GM21367 (cell line): ENCODE measurements around the gene CTSL.

ENCODE experiments used
- ATAC-seq: cut with Tn5 transposase; IDR thresholded peaks from one replicate; pipeline ENCODE4 v1.9.1; 2021; ENCODE audit not compliant: unreplicated experiment

Gene CTSL

GRCh38 chr9:87725900-87726709, at the start of gene CTSL:
Gene CTSL, plus strand, starts transcription at chr9:87726119. Its CDS starts 1,485 bp downstream, at chr9:87727604.
- ATAC-seq = no peak

GRCh38 chr9:87676976-87677775, 48.7 kb upstream of the CTSL start:
- ATAC-seq = no peak

DNA sequence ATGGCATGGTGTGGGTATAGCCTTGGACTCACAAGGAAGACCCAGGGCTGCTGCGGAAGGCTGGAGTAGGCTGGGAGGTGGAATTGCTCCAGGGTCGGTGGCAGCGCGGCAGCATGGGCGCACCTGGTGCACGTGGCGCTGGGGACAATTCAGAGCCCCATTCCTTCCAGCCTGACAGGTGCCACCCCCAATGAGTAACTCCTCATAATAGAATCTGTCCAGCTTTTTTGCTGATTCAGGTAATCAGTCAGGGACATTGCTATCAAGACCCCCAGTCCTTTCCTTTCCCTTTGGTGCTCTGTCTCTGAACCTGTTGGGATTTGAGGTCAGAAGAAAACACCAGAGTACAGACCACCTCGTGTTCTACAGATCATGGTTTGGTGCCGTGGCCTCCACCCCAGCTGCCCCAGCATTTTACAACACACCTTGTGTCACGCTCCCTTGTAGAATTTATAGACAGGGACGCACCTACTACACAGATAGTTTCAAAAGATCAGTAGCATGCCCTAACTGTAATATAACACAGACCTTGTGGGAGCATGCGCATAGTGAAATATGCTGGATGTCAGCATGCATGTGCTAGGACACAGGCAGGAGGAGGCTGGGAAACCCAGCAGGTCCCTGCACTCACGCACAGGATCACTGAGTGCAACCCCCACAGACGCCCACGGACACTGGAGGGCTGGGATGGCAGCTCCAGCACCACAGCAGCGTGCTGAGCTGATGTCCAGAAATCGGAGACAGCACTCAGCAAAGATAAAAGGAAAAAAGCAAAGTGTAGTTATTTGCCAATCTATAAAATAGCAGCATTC, 47.9 kb upstream of the CTSL start:
- ATAC-seq = no peak

- no peak for ATAC-seq
Observed at GRCh38 chr9:87678650-87679355, 47.1 kb upstream of the CTSL start.

GRCh38 chr9:87681271-87682061, 44.5 kb upstream of the CTSL start:
- ATAC-seq = no peak

DNA sequence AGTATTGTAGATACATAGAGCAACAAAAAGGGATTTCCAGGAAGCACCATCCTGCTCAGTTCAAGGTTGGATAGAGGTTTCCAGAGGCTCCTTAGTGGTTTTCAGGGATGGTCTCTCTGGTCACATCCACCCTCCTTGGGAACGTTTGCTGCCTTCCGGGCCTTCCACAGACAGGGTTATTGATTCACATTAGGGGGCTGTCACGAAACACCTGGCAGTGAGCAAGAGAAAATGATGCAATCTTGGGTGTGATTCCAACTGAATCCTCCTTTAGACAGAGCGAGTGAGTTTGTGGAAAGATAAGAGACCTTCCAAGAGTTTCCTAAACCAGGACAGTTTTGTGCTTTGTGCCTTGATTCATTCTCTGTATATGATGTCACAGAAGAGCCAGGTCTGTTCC, 43.8 kb upstream of the CTSL start:
- ATAC-seq = no peak

DNA sequence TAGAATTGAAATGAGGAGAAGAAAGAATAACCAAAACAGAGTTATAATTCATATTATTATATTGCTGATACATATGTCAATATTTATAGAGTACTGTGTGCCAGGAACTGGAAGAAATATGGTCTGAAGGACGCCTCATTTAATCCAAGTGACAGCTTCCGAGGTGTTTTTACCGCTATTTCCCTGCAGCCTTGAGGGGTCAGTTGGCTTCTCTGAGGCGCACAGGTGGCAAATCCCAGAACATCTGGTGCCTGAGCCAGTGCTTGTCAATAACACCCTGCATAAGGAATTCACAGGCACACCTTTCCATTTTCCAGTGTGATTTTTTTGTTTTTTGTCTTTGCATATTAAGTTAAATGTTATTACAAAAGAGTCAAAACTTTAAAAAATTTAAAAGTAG, 43.3 kb upstream of the CTSL start:
- no peak for ATAC-seq

- no peak for ATAC-seq
Observed at GRCh38 chr9:87683751-87684626, 41.9 kb upstream of the CTSL start.

DNA sequence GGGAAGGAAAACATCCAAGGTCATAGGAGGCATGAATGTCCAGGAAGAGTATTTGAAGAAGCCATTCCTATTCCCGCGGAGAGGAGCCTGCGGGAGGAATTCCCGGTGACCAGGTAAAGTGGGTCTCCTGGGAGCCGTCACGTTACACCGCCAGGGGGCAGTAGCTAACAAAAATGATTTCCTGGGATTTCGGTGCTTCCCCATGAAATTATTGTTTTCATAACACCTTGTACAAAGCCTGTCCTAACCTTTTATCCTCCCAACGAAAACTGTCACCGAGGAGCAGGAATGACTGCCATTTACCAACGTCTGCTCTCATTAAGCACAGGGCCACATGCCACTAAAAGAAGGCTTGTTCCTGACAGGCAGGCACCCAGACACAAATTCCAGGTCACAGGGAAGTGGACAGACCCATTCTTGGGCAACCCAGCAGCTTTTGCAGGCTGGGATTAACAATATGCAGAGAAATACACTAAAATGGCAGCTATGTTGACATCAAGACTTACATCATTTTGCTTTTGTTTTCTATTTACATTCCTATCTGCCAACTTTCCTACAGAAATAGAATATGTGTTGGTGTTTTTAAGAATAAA, 41.2 kb upstream of the CTSL start:
- ATAC-seq = no peak

GRCh38 chr9:87685441-87685840, 40.5 kb upstream of the CTSL start:
- no peak for ATAC-seq

- ATAC-seq = no peak
Observed at GRCh38 chr9:87685871-87686519, 39.9 kb upstream of the CTSL start.

- ATAC-seq = no peak
Observed at GRCh38 chr9:87686520-87687090, 39.3 kb upstream of the CTSL start.

GRCh38 chr9:87687207-87687606, 38.7 kb upstream of the CTSL start:
- ATAC-seq = no peak

DNA sequence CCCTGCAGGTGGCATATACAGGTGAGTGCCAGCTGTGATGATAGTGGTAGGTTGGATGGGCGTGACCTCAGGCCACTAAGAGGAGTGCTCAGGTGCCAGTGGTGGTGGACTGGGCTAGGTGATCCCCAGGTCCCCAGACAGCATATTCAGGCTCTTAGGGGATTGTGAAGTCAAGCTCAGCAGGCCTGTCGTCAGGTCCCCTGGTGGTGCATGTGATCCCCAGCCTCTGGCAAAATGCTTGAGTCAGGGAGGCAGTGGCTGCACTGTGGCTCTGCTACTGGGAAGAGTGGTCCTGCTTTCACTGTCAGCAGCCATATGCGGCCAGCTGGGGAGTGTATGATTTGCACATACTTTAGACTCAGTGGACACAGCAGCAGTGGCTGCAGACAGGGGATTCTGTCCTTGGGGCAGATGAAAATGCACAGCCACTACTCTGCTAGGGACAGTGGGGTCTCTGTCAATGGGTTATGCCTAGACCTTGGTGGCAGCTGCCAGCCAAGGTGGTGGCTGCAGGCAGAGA, 31.6 kb upstream of the CTSL start:
- no peak for ATAC-seq

DNA sequence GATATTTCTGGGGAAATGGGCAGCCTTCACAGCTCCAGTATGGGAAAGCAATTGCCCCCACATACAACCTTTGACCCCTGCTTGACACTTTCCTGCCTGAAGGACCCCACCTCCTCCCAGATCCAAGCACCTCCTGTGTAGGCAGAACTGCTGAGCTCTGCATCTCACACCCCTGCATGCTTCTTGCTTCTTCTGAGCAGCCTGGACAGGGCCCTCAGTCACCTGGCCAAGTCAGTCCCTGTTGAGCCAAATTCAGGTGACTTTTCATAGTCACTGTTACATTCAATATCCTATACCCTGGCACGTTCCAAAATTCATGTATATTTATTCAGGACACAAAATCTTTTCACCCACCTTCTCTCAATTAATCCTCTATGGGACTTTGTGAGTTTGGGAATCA, 30.4 kb upstream of the CTSL start:
- no peak for ATAC-seq

DNA sequence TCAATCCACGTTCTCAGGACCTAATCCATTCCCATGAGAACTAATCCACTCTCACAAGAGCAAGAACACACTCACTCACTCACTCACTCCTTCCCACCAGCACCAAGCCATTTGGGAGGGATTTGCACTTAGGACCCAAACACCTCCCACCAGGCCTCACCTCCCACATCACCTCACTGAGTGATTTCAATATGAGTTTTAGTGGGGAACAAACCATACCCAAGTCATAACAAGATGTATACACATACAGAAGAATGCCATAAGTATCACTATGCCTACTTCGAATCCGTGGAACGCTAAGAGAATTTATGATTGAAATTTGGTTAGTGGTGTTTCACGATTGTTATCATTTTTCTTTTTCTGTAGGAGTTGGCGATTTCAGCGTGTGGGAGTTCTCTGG, 29.3 kb upstream of the CTSL start:
- ATAC-seq = no peak

DNA sequence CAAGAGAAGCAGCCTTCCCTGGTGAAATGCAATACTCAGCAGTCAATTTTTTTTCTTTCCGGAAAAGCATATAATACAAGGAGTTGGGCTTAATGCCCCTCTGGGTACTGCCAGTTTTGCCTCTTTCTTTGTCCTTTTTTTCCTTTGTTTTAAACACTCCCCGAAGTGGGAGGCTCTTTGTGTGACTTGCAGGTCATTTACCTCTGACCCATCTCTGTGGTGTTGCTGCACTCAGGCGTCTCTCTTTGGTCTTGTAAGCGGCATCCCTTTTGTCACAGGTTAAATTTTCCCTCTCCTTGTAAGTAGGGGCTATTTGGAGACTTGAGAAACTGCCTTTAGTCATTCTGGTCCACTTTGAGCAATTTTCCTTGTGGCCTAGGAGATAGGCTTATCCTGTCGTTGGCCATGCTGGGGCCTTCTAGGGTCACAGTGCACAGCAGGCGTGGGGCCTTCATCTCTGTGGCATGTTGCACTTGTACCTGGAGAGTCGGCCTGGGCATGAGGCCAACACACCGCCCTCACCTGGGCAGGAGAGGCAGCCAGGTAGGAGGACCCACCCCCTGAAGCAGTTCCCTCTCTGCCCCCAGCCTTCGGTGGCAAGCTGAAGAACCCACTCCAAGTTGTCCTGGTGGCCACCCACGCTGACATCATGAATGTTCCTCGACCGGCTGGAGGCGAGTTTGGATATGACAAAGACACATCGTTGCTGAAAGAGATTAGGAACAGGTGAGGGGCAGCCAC, 27.7 kb upstream of the CTSL start:
- no peak for ATAC-seq
